ENCODE data around the gene RNF126. TPM values are rescaled to one million over a fixed set of nuclear protein-coding genes. Genes with fewer than 3 reads are reported as not detected.

RNF126 gene
- total and polyA plus RNA-seq, 2 experiments from 2014 or later, result 78.5 to 88.7 TPM

GRCh38 chr19:619286-620002 is 43.6 kb downstream of the RNF126 start:
- DNase-seq (ENCODE audit: low read depth in 1 of 2, low spot score in 1 of 2), result no peak
- Histone ChIP-seq H3K27me3 (no peaks in the 10 kb centered on the region), H3K4me1 (ENCODE audit: low read depth) (no peaks in the 10 kb centered on the region), H3K36me3 (peaks cover 20% of the 10 kb centered on the region), H3K9me3 (ENCODE audit: low read depth) (no peaks in the 10 kb centered on the region), H3K4me3 (no peak overlapping the region), H3K27ac (no peak overlapping the region)
- no peak for TF ChIP-seq CTCF (IDR thresholded peaks at IDR 0.05; ENCODE audit: low read depth, low read length)

GRCh38 chr19:618674-619285 is 44.2 kb downstream of the RNF126 start:
- no peaks in the 10 kb centered on the region for H3K4me1 ChIP-seq (ENCODE audit: low read depth)
- no peak for DNase-seq (ENCODE audit: low read depth in 1 of 2, low spot score in 1 of 2)
- H3K27me3 ChIP-seq, result no peaks in the 10 kb centered on the region
- no peak overlapping the region for H3K27ac ChIP-seq
- no peak overlapping the region for H3K4me3 ChIP-seq
- H3K9me3 ChIP-seq (ENCODE audit: low read depth), result no peaks in the 10 kb centered on the region
- no peak for TF ChIP-seq CTCF (IDR thresholded peaks at IDR 0.05; ENCODE audit: low read depth, low read length)
- H3K36me3 ChIP-seq, result peaks cover 20% of the 10 kb centered on the region

GRCh38 chr19:618247-618619 is 44.8 kb downstream of the RNF126 start:
- no peak for DNase-seq (ENCODE audit: low read depth in 1 of 2, low spot score in 1 of 2)
- H3K36me3 ChIP-seq, result peaks cover 20% of the 10 kb centered on the region
- H3K4me1 ChIP-seq (ENCODE audit: low read depth), result no peaks in the 10 kb centered on the region
- H3K9me3 ChIP-seq (ENCODE audit: low read depth), result no peaks in the 10 kb centered on the region
- TF ChIP-seq CTCF (IDR thresholded peaks at IDR 0.05; ENCODE audit: low read depth, low read length), result no peak
- H3K4me3 ChIP-seq, result no peak overlapping the region
- H3K27me3 ChIP-seq, result no peaks in the 10 kb centered on the region
- H3K27ac ChIP-seq, result no peak overlapping the region

- H3K4me3 ChIP-seq, result no peak overlapping the region
- no peaks in the 10 kb centered on the region for H3K27me3 ChIP-seq
- no peak for DNase-seq (ENCODE audit: low read depth in 1 of 2, low spot score in 1 of 2)
- H3K9me3 ChIP-seq (ENCODE audit: low read depth), result no peaks in the 10 kb centered on the region
- no peaks in the 10 kb centered on the region for H3K4me1 ChIP-seq (ENCODE audit: low read depth)
- H3K27ac ChIP-seq, result no peak overlapping the region
- H3K36me3 ChIP-seq, result peaks cover 24% of the 10 kb centered on the region
- TF ChIP-seq CTCF (IDR thresholded peaks at IDR 0.05; ENCODE audit: low read depth, low read length), result no peak
These were observed 45.3 kb downstream of the RNF126 start for GRCh38 chr19:617551-618246.

GRCh38 chr19:616747-617526 is 46.1 kb downstream of the RNF126 start:
- no peaks in the 10 kb centered on the region for H3K9me3 ChIP-seq (ENCODE audit: low read depth)
- H3K4me3 ChIP-seq, result no peak overlapping the region
- TF ChIP-seq CTCF (IDR thresholded peaks at IDR 0.05; ENCODE audit: low read depth, low read length), result no peak
- no peaks in the 10 kb centered on the region for H3K27me3 ChIP-seq
- no peak for DNase-seq (ENCODE audit: low read depth in 1 of 2, low spot score in 1 of 2)
- peaks cover 23% of the 10 kb centered on the region for H3K36me3 ChIP-seq
- no peak overlapping the region for H3K27ac ChIP-seq
- no peaks in the 10 kb centered on the region for H3K4me1 ChIP-seq (ENCODE audit: low read depth)

All from cardiac muscle cell (in vitro differentiated cells and primary cell).